Spleen (tissue), 7 donors: ENCODE data around the gene PLS1.

ENCODE experiments used
- POLR2A ChIP-seq, 3 donors: fragments of 450-650 bp; IDR thresholded peaks; one replicate each; pipeline ENCODE4 v1.5.1; 2017; ENCODE audit warnings: antibody characterized with exemption in 3 of 3, mild to moderate bottlenecking in 1 of 3
- POLR2AphosphoS5 ChIP-seq, 3 donors: sonication (generic); formaldehyde crosslinking; IDR thresholded peaks; one replicate each; pipeline ENCODE4 v1.5.1; 2017; ENCODE audit warnings: antibody characterized with exemption in 3 of 3
- TF ChIP-seq, protein P1 (sequence below), 11 experiments: fragments of 200-600 bp in 7 of 11; fragments of 450-650 bp in 4 of 11; sonication (generic) in 4 of 11; IDR thresholded peaks in 8 of 11; conservative IDR thresholded peaks in 3 of 11; 1 replicate in 7 of 11; 2 replicates in 4 of 11; pipeline versions ENCODE4 v1.4.0 to v1.8.0; 2016 to 2021; ENCODE audit warnings: antibody characterized with exemption in 11 of 11, inconsistent platforms in 4 of 11, mild to moderate bottlenecking in 1 of 11
- donor health status: DM: no; HTN: no; CAD: no; lungs with moderate emphysema.
- donor health status: DM: no; HTN: no; CAD: no.
- donor health status: DM: no; HTN: no; CAD: no.

DNA sequence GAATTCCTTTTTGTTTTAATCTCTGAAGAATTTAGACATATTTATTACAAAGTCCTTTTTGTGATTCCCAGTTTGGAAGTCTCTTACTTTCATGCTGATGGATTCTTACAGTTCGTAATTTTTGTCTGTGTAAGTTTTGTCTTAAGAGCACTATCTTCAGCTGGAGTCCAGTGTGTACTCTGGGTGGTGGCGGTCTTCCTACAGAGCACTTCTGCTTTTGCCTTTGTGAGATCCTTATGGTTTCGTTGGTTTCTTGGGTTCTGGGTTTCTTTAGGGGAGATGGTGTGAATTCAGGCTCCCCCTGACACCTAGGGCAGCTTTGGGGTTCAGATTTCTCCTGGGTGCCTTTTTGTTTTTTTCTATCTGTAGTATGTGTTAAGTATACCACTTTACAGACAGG is 45.3 kb downstream of the PLS1 start:
- TF ChIP-seq POLR2A (IDR thresholded peaks at IDR 0.05) (no peak), POLR2AphosphoS5 (IDR thresholded peaks at IDR 0.05) (no peak)
- TF ChIP-seq, protein P1, sequence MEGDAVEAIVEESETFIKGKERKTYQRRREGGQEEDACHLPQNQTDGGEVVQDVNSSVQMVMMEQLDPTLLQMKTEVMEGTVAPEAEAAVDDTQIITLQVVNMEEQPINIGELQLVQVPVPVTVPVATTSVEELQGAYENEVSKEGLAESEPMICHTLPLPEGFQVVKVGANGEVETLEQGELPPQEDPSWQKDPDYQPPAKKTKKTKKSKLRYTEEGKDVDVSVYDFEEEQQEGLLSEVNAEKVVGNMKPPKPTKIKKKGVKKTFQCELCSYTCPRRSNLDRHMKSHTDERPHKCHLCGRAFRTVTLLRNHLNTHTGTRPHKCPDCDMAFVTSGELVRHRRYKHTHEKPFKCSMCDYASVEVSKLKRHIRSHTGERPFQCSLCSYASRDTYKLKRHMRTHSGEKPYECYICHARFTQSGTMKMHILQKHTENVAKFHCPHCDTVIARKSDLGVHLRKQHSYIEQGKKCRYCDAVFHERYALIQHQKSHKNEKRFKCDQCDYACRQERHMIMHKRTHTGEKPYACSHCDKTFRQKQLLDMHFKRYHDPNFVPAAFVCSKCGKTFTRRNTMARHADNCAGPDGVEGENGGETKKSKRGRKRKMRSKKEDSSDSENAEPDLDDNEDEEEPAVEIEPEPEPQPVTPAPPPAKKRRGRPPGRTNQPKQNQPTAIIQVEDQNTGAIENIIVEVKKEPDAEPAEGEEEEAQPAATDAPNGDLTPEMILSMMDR (IDR thresholded peaks at IDR 0.05 in 8 of 11, conservative IDR thresholded peaks at IDR 0.05 in 3 of 11): no peak
